ENCODE data around the gene DDAH2. TPM values are rescaled to one million over a fixed set of nuclear protein-coding genes. Genes with fewer than 3 reads are reported as not detected.
A peak's percentile ranks its signal among the peaks of the same experiment; 100 is the strongest.

Gene DDAH2
- total RNA-seq, 3 donors from 2014 or later (not counting 1 experiment from before 2014, with no cell fraction given): 22.3 to 36.1 (median 24.6) TPM

DNA sequence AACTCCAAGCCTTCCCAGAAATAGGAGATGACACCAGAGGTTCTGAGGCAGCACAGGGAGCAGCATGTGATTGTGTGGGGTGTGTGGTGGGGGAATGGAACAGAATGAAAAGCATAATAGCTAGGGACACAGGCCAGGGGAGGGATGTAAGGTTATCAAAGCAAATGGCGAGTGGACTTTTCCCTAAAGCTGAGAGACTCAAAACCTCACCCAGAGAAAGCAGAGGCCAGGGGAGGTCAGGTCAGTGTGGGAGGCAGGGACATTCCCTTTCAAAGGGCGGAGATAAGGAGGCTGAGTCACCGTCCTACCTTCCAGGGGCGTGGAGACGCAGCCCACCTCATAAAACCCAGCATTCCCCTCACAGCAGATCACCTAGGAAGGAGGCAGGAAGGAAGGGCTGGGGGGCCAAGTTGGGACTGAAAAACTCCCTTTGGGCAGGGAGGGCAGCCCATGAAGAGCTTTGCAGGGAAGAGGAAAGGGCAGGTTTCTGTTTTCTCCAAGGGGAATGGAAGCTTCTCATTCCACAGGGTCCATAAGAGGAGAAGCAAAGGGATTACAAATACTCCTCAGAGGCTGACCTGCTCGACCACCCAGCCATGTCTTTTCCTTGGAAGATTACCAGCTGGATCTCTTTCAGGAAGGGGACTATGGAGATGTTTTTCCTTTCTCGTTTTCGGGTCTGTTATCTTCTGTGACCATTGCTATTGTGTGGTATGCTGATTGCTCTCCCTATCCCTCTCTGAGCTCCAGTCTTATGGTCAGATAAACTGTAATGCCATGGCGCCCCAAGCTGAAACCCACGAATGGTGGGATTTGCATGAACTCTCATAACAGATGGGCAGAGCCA lies 38.6 kb downstream of the DDAH2 start:
- Mint-ChIP-seq H3K27ac (no peak overlapping the region), H3K27me3 (ENCODE audit: low read depth in 2 of 2) (no peaks in the 10 kb centered on the region)
- no peak for ATAC-seq

DNA sequence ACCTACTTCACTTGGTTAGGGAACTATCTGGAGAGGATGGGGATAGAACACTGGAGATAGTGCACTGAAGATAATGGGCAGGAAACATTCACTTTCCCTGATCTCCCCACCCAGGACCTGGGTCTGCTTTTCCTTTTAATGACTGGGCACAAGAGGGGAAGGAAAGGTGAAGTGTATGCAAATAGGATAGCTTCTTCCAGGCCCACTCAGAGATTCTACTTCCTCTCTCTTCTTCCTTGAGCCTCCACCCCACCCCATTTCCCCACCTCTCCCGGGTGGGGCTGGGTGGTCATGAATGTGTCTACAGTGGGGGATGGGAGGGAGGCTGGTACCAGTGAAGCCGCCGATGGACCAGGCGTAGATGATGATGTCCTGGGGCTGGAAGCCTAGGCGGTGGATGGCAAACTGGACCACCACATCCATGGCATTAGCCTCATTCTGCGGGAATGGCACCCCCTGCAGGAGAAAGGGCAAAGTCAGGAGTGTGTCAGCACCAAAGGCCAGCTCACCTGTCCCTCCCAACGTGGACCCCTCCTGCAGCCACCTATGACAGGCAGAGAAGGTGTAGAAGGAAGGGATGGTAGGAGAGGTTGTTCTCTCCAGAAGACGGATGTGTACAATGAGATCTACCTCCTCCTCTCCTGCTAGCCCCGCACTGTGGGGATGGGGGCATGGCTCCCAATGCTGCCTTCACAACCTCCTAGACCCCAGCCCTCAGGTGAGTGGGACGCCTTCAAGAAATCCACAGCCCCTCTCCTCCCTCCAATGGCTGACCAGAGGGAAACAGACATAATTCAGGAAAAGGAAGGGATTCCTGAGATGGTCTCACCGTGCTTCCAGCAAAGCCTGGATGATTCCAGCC lies 39.6 kb downstream of the DDAH2 start:
- H3K4me3 Mint-ChIP-seq: no peak overlapping the region
- H3K9me3 Mint-ChIP-seq: no peaks in the 10 kb centered on the region
- no peaks in the 10 kb centered on the region for H3K36me3 Mint-ChIP-seq
- H3K27me3 ChIP-seq (ENCODE audit: control insufficient read depth, insufficient read depth, low read length): no peaks in the 10 kb centered on the region
- H3K9me3 ChIP-seq (ENCODE audit: control insufficient read depth, insufficient read depth, low read length): no peaks in the 10 kb centered on the region
- H3K4me1 ChIP-seq (ENCODE audit: control insufficient read depth, insufficient read depth, low read length): no peaks in the 10 kb centered on the region
- H3K27me3 Mint-ChIP-seq (ENCODE audit: low read depth in 2 of 2): no peaks in the 10 kb centered on the region
- peaks cover 0 to 7% of the 10 kb centered on the region in 2 donors for H3K4me1 Mint-ChIP-seq
- no peak overlapping the region for H3K4me3 ChIP-seq (ENCODE audit: low read length)
- no peak for ATAC-seq
- peaks cover 70% of the 10 kb centered on the region for H3K36me3 ChIP-seq (ENCODE audit: control insufficient read depth, insufficient read depth, low read length)
- TF ChIP-seq, protein P1, sequence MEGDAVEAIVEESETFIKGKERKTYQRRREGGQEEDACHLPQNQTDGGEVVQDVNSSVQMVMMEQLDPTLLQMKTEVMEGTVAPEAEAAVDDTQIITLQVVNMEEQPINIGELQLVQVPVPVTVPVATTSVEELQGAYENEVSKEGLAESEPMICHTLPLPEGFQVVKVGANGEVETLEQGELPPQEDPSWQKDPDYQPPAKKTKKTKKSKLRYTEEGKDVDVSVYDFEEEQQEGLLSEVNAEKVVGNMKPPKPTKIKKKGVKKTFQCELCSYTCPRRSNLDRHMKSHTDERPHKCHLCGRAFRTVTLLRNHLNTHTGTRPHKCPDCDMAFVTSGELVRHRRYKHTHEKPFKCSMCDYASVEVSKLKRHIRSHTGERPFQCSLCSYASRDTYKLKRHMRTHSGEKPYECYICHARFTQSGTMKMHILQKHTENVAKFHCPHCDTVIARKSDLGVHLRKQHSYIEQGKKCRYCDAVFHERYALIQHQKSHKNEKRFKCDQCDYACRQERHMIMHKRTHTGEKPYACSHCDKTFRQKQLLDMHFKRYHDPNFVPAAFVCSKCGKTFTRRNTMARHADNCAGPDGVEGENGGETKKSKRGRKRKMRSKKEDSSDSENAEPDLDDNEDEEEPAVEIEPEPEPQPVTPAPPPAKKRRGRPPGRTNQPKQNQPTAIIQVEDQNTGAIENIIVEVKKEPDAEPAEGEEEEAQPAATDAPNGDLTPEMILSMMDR (IDR thresholded peaks at IDR 0.05): no peak
- no peak overlapping the region for H3K27ac ChIP-seq (ENCODE audit: low read length)
- H3K27ac Mint-ChIP-seq: no peak overlapping the region
- 98% methylated on average over 7 of the region's 11 CpGs for WGBS (ENCODE audit: insufficient coverage)
- peak in 1 of 2 donors; percentile 34 for DNase-seq
- intact Hi-C loops (cut with micrococcal nuclease): no loop called here

More for the DNA sequence above, 38.6 kb downstream of the DDAH2 start:
- H3K4me3 Mint-ChIP-seq: no peak overlapping the region
- TF ChIP-seq, protein P1 (IDR thresholded peaks at IDR 0.05): no peak
- no peaks in the 10 kb centered on the region for H3K36me3 Mint-ChIP-seq
- Histone ChIP-seq H3K4me1 (ENCODE audit: control insufficient read depth, insufficient read depth, low read length) (no peaks in the 10 kb centered on the region), H3K27ac (ENCODE audit: low read length) (no peak overlapping the region), H3K9me3 (ENCODE audit: control insufficient read depth, insufficient read depth, low read length) (no peaks in the 10 kb centered on the region), H3K27me3 (ENCODE audit: control insufficient read depth, insufficient read depth, low read length) (no peaks in the 10 kb centered on the region), H3K36me3 (ENCODE audit: control insufficient read depth, insufficient read depth, low read length) (peaks cover 77% of the 10 kb centered on the region), H3K4me3 (ENCODE audit: low read length) (no peak overlapping the region)
- intact Hi-C loops (cut with micrococcal nuclease): no loop called here
- peaks cover 0 to 7% of the 10 kb centered on the region in 2 donors for H3K4me1 Mint-ChIP-seq
- no peaks in the 10 kb centered on the region for H3K9me3 Mint-ChIP-seq
- 96% methylated on average over 7 of the region's 10 CpGs for WGBS (ENCODE audit: insufficient coverage)
- no peak for DNase-seq

DNA sequence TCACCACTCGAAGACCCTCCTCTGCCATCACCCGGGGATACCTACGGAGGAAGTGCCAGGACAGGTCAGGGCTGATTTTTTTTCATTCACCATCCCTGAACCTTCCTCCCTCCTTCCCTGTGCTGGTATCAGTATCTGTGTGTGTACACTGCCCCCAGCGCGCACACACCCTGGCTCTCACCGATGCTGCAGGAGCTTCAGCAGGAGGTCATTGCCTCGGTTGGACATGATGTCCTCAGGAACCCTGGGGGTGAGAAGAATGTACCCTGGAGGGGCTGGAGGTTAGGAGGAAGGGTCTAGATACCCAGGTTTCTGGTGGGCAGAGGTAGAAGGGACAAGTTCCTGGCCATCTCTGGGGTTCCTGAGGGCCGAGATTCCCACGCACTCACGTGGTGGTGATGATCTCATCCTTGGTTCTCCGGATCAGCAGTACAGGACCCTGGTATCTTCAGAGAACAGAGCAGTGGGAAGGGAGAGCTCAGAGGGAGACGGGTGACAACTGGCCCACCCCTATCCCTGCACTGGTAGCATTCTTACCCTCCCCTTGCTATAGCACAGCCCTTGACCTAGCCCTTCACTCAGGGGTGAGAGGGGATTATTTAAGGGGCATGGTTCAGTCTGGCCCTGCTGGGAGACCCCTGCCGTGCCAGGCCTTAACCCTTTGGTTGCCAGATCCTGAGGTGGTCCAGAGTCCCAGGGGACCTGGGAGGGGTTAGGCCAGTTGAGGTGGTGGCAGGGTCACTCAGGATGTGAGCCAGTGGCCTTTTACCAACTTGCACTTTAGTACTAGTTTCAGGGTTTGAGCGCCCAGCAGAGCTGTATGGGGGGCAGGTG lies 41.0 kb downstream of the DDAH2 start:
- TF ChIP-seq, protein P1 (IDR thresholded peaks at IDR 0.05): no peak
- Histone ChIP-seq H3K9me3 (ENCODE audit: control insufficient read depth, insufficient read depth, low read length) (no peaks in the 10 kb centered on the region), H3K36me3 (ENCODE audit: control insufficient read depth, insufficient read depth, low read length) (peaks cover 60% of the 10 kb centered on the region), H3K27ac (ENCODE audit: low read length) (no peak overlapping the region), H3K4me3 (ENCODE audit: low read length) (no peak overlapping the region), H3K27me3 (ENCODE audit: control insufficient read depth, insufficient read depth, low read length) (no peaks in the 10 kb centered on the region), H3K4me1 (ENCODE audit: control insufficient read depth, insufficient read depth, low read length) (peaks cover 5% of the 10 kb centered on the region)
- intact Hi-C loops (cut with micrococcal nuclease): no loop called here
- Mint-ChIP-seq H3K4me3 (no peak overlapping the region), H3K27me3 (ENCODE audit: low read depth in 2 of 2) (no peaks in the 10 kb centered on the region), H3K9me3 (no peaks in the 10 kb centered on the region), H3K4me1 (peaks cover 0 to 7% of the 10 kb centered on the region in 2 donors), H3K27ac (no peak overlapping the region), H3K36me3 (no peaks in the 10 kb centered on the region)
- WGBS (ENCODE audit: insufficient coverage): 95% methylated on average over 13 of the region's 14 CpGs
- ATAC-seq: peak in 1 of 3 donors; percentile 18
- no peak for DNase-seq

Measured in natural killer cell (primary cell).